Hepatocyte (in vitro differentiated cells): ENCODE results near the gene UVRAG.

Experiments used
- EZH2 ChIP-seq: fragments of 200-600 bp; sonication (generic); IDR thresholded peaks from 2 replicates; pipeline ENCODE4 v1.6.1; 2016; ENCODE audit warnings: antibody characterized with exemption, mild to moderate bottlenecking, borderline replicate concordance
- EZH2phosphoT487 ChIP-seq: fragments of 200-600 bp; sonication (generic); IDR thresholded peaks from one replicate; pipeline ENCODE4 v1.6.1; 2018; ENCODE audit warnings: antibody characterized with exemption, mild to moderate bottlenecking, low read depth, moderate library complexity; ENCODE audit not compliant: unreplicated experiment, severe bottlenecking
- TF ChIP-seq, protein P1 (sequence below): fragments of 200-600 bp; sonication (generic); IDR thresholded peaks from 2 replicates; pipeline ENCODE4 v1.5.1; 2016; ENCODE audit warnings: antibody characterized with exemption, mild to moderate bottlenecking; ENCODE audit not compliant: poor library complexity

DNA sequence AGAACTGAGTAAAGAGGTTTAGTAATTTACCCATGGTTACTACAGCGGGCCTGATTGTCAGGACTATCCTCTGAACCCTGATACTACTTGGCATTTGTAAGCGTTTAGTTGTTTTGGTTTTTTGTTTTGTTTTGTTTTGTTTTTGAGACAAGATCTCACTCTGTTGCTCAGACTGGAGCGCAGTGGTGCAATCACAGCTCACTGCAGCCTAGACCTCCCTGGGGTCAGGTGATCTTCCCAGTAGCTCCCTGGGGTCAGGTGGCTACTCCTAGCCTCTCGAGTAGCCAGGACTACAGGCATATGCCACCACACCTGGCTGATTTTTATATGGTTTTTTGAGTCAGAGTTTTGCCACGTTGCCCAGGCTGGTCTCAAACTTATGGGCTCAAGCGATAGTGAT is 272.7 kb downstream of the UVRAG start:
- TF ChIP-seq, protein P1, sequence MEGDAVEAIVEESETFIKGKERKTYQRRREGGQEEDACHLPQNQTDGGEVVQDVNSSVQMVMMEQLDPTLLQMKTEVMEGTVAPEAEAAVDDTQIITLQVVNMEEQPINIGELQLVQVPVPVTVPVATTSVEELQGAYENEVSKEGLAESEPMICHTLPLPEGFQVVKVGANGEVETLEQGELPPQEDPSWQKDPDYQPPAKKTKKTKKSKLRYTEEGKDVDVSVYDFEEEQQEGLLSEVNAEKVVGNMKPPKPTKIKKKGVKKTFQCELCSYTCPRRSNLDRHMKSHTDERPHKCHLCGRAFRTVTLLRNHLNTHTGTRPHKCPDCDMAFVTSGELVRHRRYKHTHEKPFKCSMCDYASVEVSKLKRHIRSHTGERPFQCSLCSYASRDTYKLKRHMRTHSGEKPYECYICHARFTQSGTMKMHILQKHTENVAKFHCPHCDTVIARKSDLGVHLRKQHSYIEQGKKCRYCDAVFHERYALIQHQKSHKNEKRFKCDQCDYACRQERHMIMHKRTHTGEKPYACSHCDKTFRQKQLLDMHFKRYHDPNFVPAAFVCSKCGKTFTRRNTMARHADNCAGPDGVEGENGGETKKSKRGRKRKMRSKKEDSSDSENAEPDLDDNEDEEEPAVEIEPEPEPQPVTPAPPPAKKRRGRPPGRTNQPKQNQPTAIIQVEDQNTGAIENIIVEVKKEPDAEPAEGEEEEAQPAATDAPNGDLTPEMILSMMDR = no peak
- TF ChIP-seq EZH2 (no peak), EZH2phosphoT487 (no peak)
